Left ventricle myocardium inferior (tissue), 1 donor: ENCODE results near the gene HDAC5. TPM values are rescaled to one million over a fixed set of nuclear protein-coding genes. Genes with fewer than 3 reads are reported as not detected.

Experiments used
- DNase-seq: peaks from one replicate; pipeline ENCODE4 v3.0.0-alpha.2; 2020
- H3K27ac ChIP-seq: fragments of 200-600 bp; replicated peaks from 2 replicates; pipeline ENCODE4 v1.8.0; 2021
- H3K27me3 ChIP-seq: fragments of 200-600 bp; 2 replicates; pipeline ENCODE4 v1.8.0; 2021; ENCODE audit warnings: low read depth
- H3K36me3 ChIP-seq: fragments of 200-600 bp; 2 replicates; pipeline ENCODE4 v1.8.0; 2021
- H3K4me1 ChIP-seq: fragments of 200-600 bp; 2 replicates; pipeline ENCODE4 v1.8.0; 2021
- H3K4me3 ChIP-seq: fragments of 200-600 bp; 2 replicates; pipeline ENCODE4 v1.8.0; 2021; ENCODE audit warnings: mild to moderate bottlenecking, moderate library complexity
- H3K9me3 ChIP-seq: fragments of 200-600 bp; replicated peaks from 2 replicates; pipeline ENCODE4 v1.8.0; 2021
- CTCF ChIP-seq: fragments of 200-600 bp; IDR thresholded peaks from 2 replicates; pipeline ENCODE4 v1.8.0; 2021; ENCODE audit warnings: antibody characterized with exemption, mild to moderate bottlenecking, borderline replicate concordance
- intact Hi-C: fragments of 100-400 bp; cut with micrococcal nuclease; formaldehyde crosslinking; loops from one replicate; pipeline ENCODE4 v1.11.0; 2022
- total RNA-seq: library from RNA; stranded (reverse); fragmentation: NEBNext Ultra II Directional; extraction: Animal tissue kit (Norgen Biotek cat#: 25700); gene quantifications from one replicate; pipeline ENCODE4 v1.2.1, GENCODE V29; 2021
- donor health status: DM: no; HTN: yes; CAD: no; lungs with severe emphysema.

HDAC5 gene
- total RNA-seq, 1 donor from 2014 or later = 62.6 TPM

- no peak overlapping the region for H3K4me3 ChIP-seq
- no peak for TF ChIP-seq CTCF
- no peaks in the 10 kb centered on the region for H3K9me3 ChIP-seq
- no peaks in the 10 kb centered on the region for H3K27me3 ChIP-seq
- no peak for DNase-seq
- H3K36me3 ChIP-seq = peaks cover 95% of the 10 kb centered on the region
- H3K4me1 ChIP-seq = peaks cover 23% of the 10 kb centered on the region
- H3K27ac ChIP-seq = no peak overlapping the region
- intact Hi-C loops = no loop called here
Measured at GRCh38 chr17:44078412-44078811, 45.0 kb downstream of the HDAC5 start.

GRCh38 chr17:44077595-44077909 is 45.9 kb downstream of the HDAC5 start:
- Histone ChIP-seq H3K36me3 (peaks cover 86% of the 10 kb centered on the region), H3K4me3 (no peak overlapping the region), H3K4me1 (peaks cover 30% of the 10 kb centered on the region), H3K27ac (peak overlapping the region; percentile 15), H3K9me3 (no peaks in the 10 kb centered on the region), H3K27me3 (no peaks in the 10 kb centered on the region)
- no peak for DNase-seq
- intact Hi-C loops = no loop called here
- no peak for TF ChIP-seq CTCF

- no peaks in the 10 kb centered on the region for H3K27me3 ChIP-seq
- intact Hi-C loops = no loop called here
- H3K4me1 ChIP-seq = peaks cover 36% of the 10 kb centered on the region
- DNase-seq = no peak
- H3K4me3 ChIP-seq = no peak overlapping the region
- TF ChIP-seq CTCF = no peak
- peaks cover 80% of the 10 kb centered on the region for H3K36me3 ChIP-seq
- H3K9me3 ChIP-seq = no peaks in the 10 kb centered on the region
- H3K27ac ChIP-seq = peak overlapping the region; percentile 33
Measured at GRCh38 chr17:44076716-44077594, 46.5 kb downstream of the HDAC5 start.

GRCh38 chr17:44075598-44076293 is 47.7 kb downstream of the HDAC5 start:
- no peaks in the 10 kb centered on the region for H3K9me3 ChIP-seq
- intact Hi-C loops = no loop called here
- no peak overlapping the region for H3K4me3 ChIP-seq
- H3K27ac ChIP-seq = peak overlapping the region; percentile 33
- H3K36me3 ChIP-seq = peaks cover 69% of the 10 kb centered on the region
- no peak for TF ChIP-seq CTCF
- no peaks in the 10 kb centered on the region for H3K27me3 ChIP-seq
- DNase-seq = no peak
- H3K4me1 ChIP-seq = peaks cover 48% of the 10 kb centered on the region

- Histone ChIP-seq H3K9me3 (no peaks in the 10 kb centered on the region), H3K36me3 (peaks cover 61% of the 10 kb centered on the region), H3K4me3 (no peak overlapping the region), H3K27me3 (no peaks in the 10 kb centered on the region), H3K27ac (no peak overlapping the region), H3K4me1 (peaks cover 54% of the 10 kb centered on the region)
- intact Hi-C loops = no loop called here
- TF ChIP-seq CTCF = no peak
- no peak for DNase-seq
Measured at GRCh38 chr17:44074911-44075285, 48.5 kb downstream of the HDAC5 start.
